HG03571 (cell line): Measurements from ENCODE around the gene PRKN.

Experiments
- ATAC-seq: cut with Tn5 transposase; IDR thresholded peaks from one replicate; pipeline ENCODE4 v1.9.1; 2021; ENCODE audit not compliant: unreplicated experiment

The PRKN gene

GRCh38 chr6:161444464-161444863 lies 1283.1 kb downstream of the PRKN start:
- ATAC-seq = no peak

GRCh38 chr6:161443848-161444247 lies 1283.7 kb downstream of the PRKN start:
- no peak for ATAC-seq

- no peak for ATAC-seq
These were observed 1285.1 kb downstream of the PRKN start for GRCh38 chr6:161442420-161442819.

GRCh38 chr6:161440299-161440698 lies 1287.3 kb downstream of the PRKN start:
- no peak for ATAC-seq

- ATAC-seq = no peak
These were observed 1288.5 kb downstream of the PRKN start for GRCh38 chr6:161439093-161439492.

GRCh38 chr6:161438430-161439030 lies 1289.0 kb downstream of the PRKN start:
- ATAC-seq = no peak

- ATAC-seq = no peak
These were observed 1289.7 kb downstream of the PRKN start for GRCh38 chr6:161437851-161438250.

- no peak for ATAC-seq
These were observed 1291.3 kb downstream of the PRKN start for GRCh38 chr6:161436106-161436876.

- no peak for ATAC-seq
These were observed 1291.9 kb downstream of the PRKN start for GRCh38 chr6:161435748-161436070.

- no peak for ATAC-seq
These were observed 1292.4 kb downstream of the PRKN start for GRCh38 chr6:161434921-161435747.

GRCh38 chr6:161434350-161434749 lies 1293.2 kb downstream of the PRKN start:
- no peak for ATAC-seq

GRCh38 chr6:161432546-161432945 lies 1295.0 kb downstream of the PRKN start:
- ATAC-seq = no peak

- no peak for ATAC-seq
These were observed 1297.6 kb downstream of the PRKN start for GRCh38 chr6:161429921-161430490.

- no peak for ATAC-seq
These were observed 1303.1 kb downstream of the PRKN start for GRCh38 chr6:161424421-161424820.

- ATAC-seq = no peak
These were observed 1304.6 kb downstream of the PRKN start for GRCh38 chr6:161422710-161423680.

GRCh38 chr6:161418463-161418945 lies 1309.1 kb downstream of the PRKN start:
- peak; percentile 70 for ATAC-seq

- no peak for ATAC-seq
These were observed 1309.7 kb downstream of the PRKN start for GRCh38 chr6:161417717-161418462.

- no peak for ATAC-seq
These were observed 1312.2 kb downstream of the PRKN start for GRCh38 chr6:161415302-161415855.

GRCh38 chr6:161414707-161415106 lies 1312.9 kb downstream of the PRKN start:
- ATAC-seq = no peak
